HCT116 (cell line): ENCODE data around the gene RAB39A. TPM values are rescaled to one million over a fixed set of nuclear protein-coding genes. Genes with fewer than 3 reads are reported as not detected.
A peak's percentile ranks its signal among the peaks of the same experiment; 100 is the strongest.
"Not testable (repeated sequence)": the region's sequence is repeated elsewhere in the genome, so short reads cannot be mapped to it uniquely, and the experiment has no call there.

Source experiments
- ATAC-seq: fragments of 200-7000 bp; cut with Tn5 transposase; 2 replicates; pipeline ENCODE4 v1.9.1; 2020; ENCODE audit warnings: mild to moderate bottlenecking, moderate library complexity
- Bru-seq: library from RNA; stranded (reverse); fragments of 400-500 nt; gene quantifications from one replicate; lab custom pipeline; 2021; lab: Mats Ljungman, UMichigan
- BruChase-seq, 2 experiments: library from RNA; stranded (reverse); fragments of 400-500 nt; gene quantifications; one replicate each; lab custom pipeline; 2021; lab: Mats Ljungman, UMichigan
- BruUV-seq: library from RNA; stranded (reverse); fragments of 400-500 nt; replicated peaks from 2 replicates; lab custom pipeline; 2021; lab: Mats Ljungman, UMichigan
- CTCF ChIA-PET: fragments of 300-600 bp; sonication (Branson Sonifier 250); formaldehyde crosslinking; loops from one replicate; lab custom pipeline; 2021; ENCODE audit warnings: antibody characterized with exemption; lab: Charles Lee
- POLR2A ChIA-PET: fragments of 300-600, 350-600 bp; sonication (Branson Sonifier 250); formaldehyde crosslinking; loops from one replicate; lab custom pipeline; 2021; ENCODE audit warnings: antibody characterized with exemption; lab: Charles Lee
- RAD21 ChIA-PET, 2 experiments: fragments of 300-600 bp; sonication (Branson Sonifier 250); formaldehyde crosslinking; loops; one replicate each; lab custom pipeline; 2023; ENCODE audit warnings: low total read pairs in 2 of 2; ENCODE audit not compliant: uncharacterized antibody in 2 of 2, unreplicated experiment in 2 of 2, low non-redundant PET in 1 of 2; lab: Charles Lee
- DNase-seq: peaks from one replicate; pipeline ENCODE4 v3.0.0-alpha.2; 2010; ENCODE audit warnings: low read depth, low spot score
- H2AFZ ChIP-seq: fragments of 200-600 bp; shearing (Covaris generic), sonication (generic); 2 replicates; pipeline ENCODE4 v1.6.1; 2017; ENCODE audit warnings: low read depth, mixed run types, mixed read lengths, antibody characterized with exemption, low read length; ENCODE audit not compliant: poor library complexity, severe bottlenecking
- H3K27ac ChIP-seq: 2 replicates; pipeline ENCODE4 v1.5.1; 2012; ENCODE audit warnings: low read depth, low read length
- H3K27me3 ChIP-seq: fragments of 200-600 bp; sonication (generic); 2 replicates; pipeline ENCODE4 v1.6.1; 2016; ENCODE audit warnings: mixed run types, low read length, mixed read lengths; ENCODE audit not compliant: insufficient read depth
- H3K36me3 ChIP-seq, 2 experiments: fragments of 200-500 bp in 1 of 2; fragments of 200-600 bp in 1 of 2; sonication (Bioruptor generic) in 1 of 2; sonication (generic) in 1 of 2; 2 replicates each; pipeline versions ENCODE4 v1.5.1 to v1.6.1; 2014 to 2016; ENCODE audit warnings: low read length in 2 of 2, inconsistent platforms in 1 of 2, mixed read lengths in 1 of 2, mixed run types in 1 of 2; ENCODE audit not compliant: insufficient read depth in 2 of 2, control insufficient read depth in 1 of 2
- H3K4me1 ChIP-seq, 2 experiments: fragments of 200-600 bp in 1 of 2; sonication (generic) in 1 of 2; 2 replicates each; pipeline versions ENCODE4 v1.5.1 to v1.6.1; 2012 to 2017; ENCODE audit warnings: low read length in 2 of 2, inconsistent platforms in 1 of 2, mild to moderate bottlenecking in 1 of 2, mixed read lengths in 1 of 2, mixed run types in 1 of 2, moderate library complexity in 1 of 2; ENCODE audit not compliant: insufficient read depth in 2 of 2, control insufficient read depth in 1 of 2
- H3K4me2 ChIP-seq: fragments of 200-600 bp; sonication (generic); 2 replicates; pipeline ENCODE4 v1.6.1; 2017; ENCODE audit warnings: mixed run types, low read length, mixed read lengths
- H3K4me3 ChIP-seq, 2 experiments: fragments of 200-600 bp in 1 of 2; sonication (generic) in 1 of 2; replicated peaks in 1 of 2; 2 replicates each; pipeline ENCODE4 v1.5.1; 2011 to 2016; ENCODE audit warnings: low read length in 2 of 2, control low read depth in 1 of 2, low read depth in 1 of 2, mild to moderate bottlenecking in 1 of 2, mixed read lengths in 1 of 2, mixed run types in 1 of 2
- H3K79me2 ChIP-seq: fragments of 200-600 bp; sonication (generic); 2 replicates; pipeline ENCODE4 v1.6.1; 2017; ENCODE audit warnings: mild to moderate bottlenecking, mixed run types, low read length, moderate library complexity, mixed read lengths; ENCODE audit not compliant: insufficient read depth
- H3K9ac ChIP-seq: fragments of 200-600 bp; sonication (generic); 2 replicates; pipeline ENCODE4 v1.6.1; 2016; ENCODE audit warnings: low read length, mixed read lengths
- H3K9me2 ChIP-seq: fragments of 200-600 bp; sonication (generic), shearing (Covaris generic); 2 replicates; pipeline ENCODE4 v1.6.1; 2017; ENCODE audit warnings: mixed run types, mild to moderate bottlenecking, moderate library complexity; ENCODE audit not compliant: insufficient read depth
- H3K9me3 ChIP-seq, 2 experiments: fragments of 200-500 bp in 1 of 2; fragments of 200-600 bp in 1 of 2; sonication (Bioruptor generic) in 1 of 2; sonication (generic) in 1 of 2; 2 replicates each; pipeline ENCODE4 v1.6.1; 2014 to 2017; ENCODE audit warnings: low read length in 2 of 2, mixed read lengths in 2 of 2, inconsistent platforms in 1 of 2, low read depth in 1 of 2, mild to moderate bottlenecking in 1 of 2, mixed run types in 1 of 2, moderate library complexity in 1 of 2; ENCODE audit not compliant: control insufficient read depth in 1 of 2, insufficient read depth in 1 of 2
- H4K20me1 ChIP-seq: fragments of 200-600 bp; sonication (generic), shearing (Covaris generic); 2 replicates; pipeline ENCODE4 v1.6.1; 2017; ENCODE audit warnings: mixed run types, mild to moderate bottlenecking, moderate library complexity; ENCODE audit not compliant: insufficient read depth
- EGR1 ChIP-seq: IDR thresholded peaks from 2 replicates; pipeline ENCODE4 v1.6.1; 2012; ENCODE audit warnings: low read depth
- EZH2 ChIP-seq: fragments of 200-600 bp; sonication (generic); IDR thresholded peaks from 2 replicates; pipeline ENCODE4 v1.6.1; 2017; ENCODE audit warnings: antibody characterized with exemption, mixed run types
- EZH2phosphoT487 ChIP-seq: fragments of 200-600 bp; IDR thresholded peaks from 2 replicates; pipeline ENCODE4 v1.6.1; 2018; ENCODE audit warnings: antibody characterized with exemption, borderline replicate concordance
- JUND ChIP-seq: IDR thresholded peaks from 2 replicates; pipeline ENCODE4 v1.6.1; 2012
- POLR2AphosphoS5 ChIP-seq: IDR thresholded peaks from 2 replicates; pipeline ENCODE4 v1.6.1; 2011; ENCODE audit warnings: mild to moderate bottlenecking, low read depth, low read length, moderate library complexity
- SP1 ChIP-seq: IDR thresholded peaks from 2 replicates; pipeline ENCODE4 v1.6.1; 2012; ENCODE audit warnings: low read depth
- ZNF274 ChIP-seq: fragments of 200-500 bp; sonication (Bioruptor generic); IDR thresholded peaks from 2 replicates; pipeline ENCODE4 v1.6.1; 2014; ENCODE audit warnings: mild to moderate bottlenecking, low read depth, low read length, inconsistent platforms
- intact Hi-C: fragments of 100-400 bp; cut with micrococcal nuclease; formaldehyde crosslinking; loops from 2 replicates; pipeline ENCODE4 v1.10.0; 2022
- long read RNA-seq: library from polyadenylated mRNA; unstranded; transcript quantifications from one replicate; pipeline ENCODE4 v2.0.0, GENCODE V29; 2021; ENCODE audit not compliant: unreplicated experiment
- polyA plus RNA-seq: library from polyadenylated mRNA; unstranded; fragments of >200 nt; gene quantifications from 2 replicates; pipeline ENCODE4 v1.2.1, GENCODE V29; 2012; ENCODE audit warnings: missing spikeins
- total RNA-seq: library from RNA; stranded (reverse); gene quantifications from one replicate; pipeline ENCODE4 v1.2.1, GENCODE V29; 2021; ENCODE audit not compliant: unreplicated experiment
- TF ChIP-seq, protein P1 (sequence below): IDR thresholded peaks from 2 replicates; pipeline ENCODE4 v1.6.1; 2012
- TF ChIP-seq, protein P2 (sequence below): IDR thresholded peaks from 2 replicates; pipeline ENCODE4 v1.6.1; 2012
- TF ChIP-seq, protein P3 (sequence below): IDR thresholded peaks from 2 replicates; pipeline ENCODE4 v1.6.1; 2012; ENCODE audit warnings: low read depth
- TF ChIP-seq, protein P4 (sequence below): IDR thresholded peaks from 2 replicates; pipeline ENCODE4 v1.6.1; 2011; ENCODE audit warnings: mild to moderate bottlenecking, low read length, moderate library complexity; ENCODE audit not compliant: insufficient replicate concordance; ENCODE audit errors: extremely low read depth

The RAB39A gene, protein sequence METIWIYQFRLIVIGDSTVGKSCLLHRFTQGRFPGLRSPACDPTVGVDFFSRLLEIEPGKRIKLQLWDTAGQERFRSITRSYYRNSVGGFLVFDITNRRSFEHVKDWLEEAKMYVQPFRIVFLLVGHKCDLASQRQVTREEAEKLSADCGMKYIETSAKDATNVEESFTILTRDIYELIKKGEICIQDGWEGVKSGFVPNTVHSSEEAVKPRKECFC
- total RNA-seq (not detected), Bru-seq, nascent RNA (not detected), BruChase-seq, experiment 1, labeled RNA remaining after a 6-hour chase (not detected), BruChase-seq, experiment 2, labeled RNA remaining after a 2-hour chase (percentile 3 among the genes with signal in this experiment)
- polyA plus RNA-seq = not detected in 2 replicates
- long read RNA-seq = 0 reads

DNA sequence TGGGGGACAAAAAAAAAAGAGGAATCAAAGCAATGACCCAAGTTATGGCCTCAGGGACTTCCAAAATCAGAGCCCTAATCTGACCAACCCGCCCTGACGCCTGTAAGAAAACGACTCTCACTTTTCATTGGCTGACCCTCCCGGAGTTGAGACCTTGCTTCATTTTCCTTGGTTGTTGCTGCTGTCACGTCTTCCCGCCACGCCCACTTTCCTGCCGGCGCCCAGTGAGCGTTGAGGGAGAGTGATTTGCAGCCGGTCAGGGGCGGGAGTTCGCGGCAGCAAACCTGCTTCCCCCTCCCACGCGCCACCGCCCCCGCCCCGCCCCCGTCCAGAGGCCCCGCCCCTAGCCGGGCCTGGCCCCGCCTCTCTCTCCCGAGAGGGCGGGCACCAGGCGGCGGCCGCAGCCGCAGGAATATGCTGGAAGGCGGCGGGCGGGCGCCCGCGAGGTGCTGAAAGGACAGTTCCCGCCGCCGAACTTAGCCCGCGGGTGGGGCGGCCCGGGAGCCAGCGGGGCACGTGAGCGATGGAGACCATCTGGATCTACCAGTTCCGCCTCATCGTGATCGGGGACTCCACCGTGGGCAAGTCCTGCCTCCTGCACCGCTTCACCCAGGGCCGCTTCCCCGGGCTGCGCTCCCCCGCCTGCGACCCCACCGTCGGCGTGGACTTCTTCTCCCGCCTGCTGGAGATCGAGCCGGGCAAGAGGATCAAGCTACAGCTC lies at the start of gene RAB39A:
Gene RAB39A, plus strand, starts transcription at position 403 of the 721 bp plus-strand sequence. Its CDS starts 121 bp downstream, at position 524.
- Histone ChIP-seq H4K20me1 (no peaks in the 10 kb centered on the region), H3K4me2 (peak within 1 kb of the TSS; percentile 57), H3K4me3 (no peak within 1 kb of the TSS), H3K9ac (no peak within 1 kb of the TSS), H3K9me2 (no peaks in the 10 kb centered on the region), H3K4me1 (peaks cover 0 to 10% of the 10 kb centered on the region in 2 experiments; a peak in 2 of 4 replicates), H2AFZ (peak within 1 kb of the TSS; percentile 68), H3K79me2 (no peaks in the 10 kb centered on the region), H3K27ac (no peak within 1 kb of the TSS), H3K9me3 (no peaks in the 10 kb centered on the region), H3K27me3 (peaks cover 3% of the 10 kb centered on the region; the same call in 1 of the 2 replicates), H3K36me3 (no peaks in the 10 kb centered on the region)
- intact Hi-C loops = no loop called here
- POLR2A ChIA-PET = no interaction called here
- peak; percentile 97 for ATAC-seq
- peak; percentile 90 for DNase-seq
- BruUV-seq = no TSS peak
- CTCF ChIA-PET = no interaction called here
- RAD21 ChIA-PET = no interaction called here
- TF ChIP-seq EGR1 = peak; percentile 71
- TF ChIP-seq, protein P1, sequence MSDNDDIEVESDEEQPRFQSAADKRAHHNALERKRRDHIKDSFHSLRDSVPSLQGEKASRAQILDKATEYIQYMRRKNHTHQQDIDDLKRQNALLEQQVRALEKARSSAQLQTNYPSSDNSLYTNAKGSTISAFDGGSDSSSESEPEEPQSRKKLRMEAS = no peak
- TF ChIP-seq, protein P2, sequence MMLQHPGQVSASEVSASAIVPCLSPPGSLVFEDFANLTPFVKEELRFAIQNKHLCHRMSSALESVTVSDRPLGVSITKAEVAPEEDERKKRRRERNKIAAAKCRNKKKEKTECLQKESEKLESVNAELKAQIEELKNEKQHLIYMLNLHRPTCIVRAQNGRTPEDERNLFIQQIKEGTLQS = no peak
- no peak for TF ChIP-seq ZNF274
- TF ChIP-seq SP1 = peak; percentile 95
- TF ChIP-seq, protein P3, sequence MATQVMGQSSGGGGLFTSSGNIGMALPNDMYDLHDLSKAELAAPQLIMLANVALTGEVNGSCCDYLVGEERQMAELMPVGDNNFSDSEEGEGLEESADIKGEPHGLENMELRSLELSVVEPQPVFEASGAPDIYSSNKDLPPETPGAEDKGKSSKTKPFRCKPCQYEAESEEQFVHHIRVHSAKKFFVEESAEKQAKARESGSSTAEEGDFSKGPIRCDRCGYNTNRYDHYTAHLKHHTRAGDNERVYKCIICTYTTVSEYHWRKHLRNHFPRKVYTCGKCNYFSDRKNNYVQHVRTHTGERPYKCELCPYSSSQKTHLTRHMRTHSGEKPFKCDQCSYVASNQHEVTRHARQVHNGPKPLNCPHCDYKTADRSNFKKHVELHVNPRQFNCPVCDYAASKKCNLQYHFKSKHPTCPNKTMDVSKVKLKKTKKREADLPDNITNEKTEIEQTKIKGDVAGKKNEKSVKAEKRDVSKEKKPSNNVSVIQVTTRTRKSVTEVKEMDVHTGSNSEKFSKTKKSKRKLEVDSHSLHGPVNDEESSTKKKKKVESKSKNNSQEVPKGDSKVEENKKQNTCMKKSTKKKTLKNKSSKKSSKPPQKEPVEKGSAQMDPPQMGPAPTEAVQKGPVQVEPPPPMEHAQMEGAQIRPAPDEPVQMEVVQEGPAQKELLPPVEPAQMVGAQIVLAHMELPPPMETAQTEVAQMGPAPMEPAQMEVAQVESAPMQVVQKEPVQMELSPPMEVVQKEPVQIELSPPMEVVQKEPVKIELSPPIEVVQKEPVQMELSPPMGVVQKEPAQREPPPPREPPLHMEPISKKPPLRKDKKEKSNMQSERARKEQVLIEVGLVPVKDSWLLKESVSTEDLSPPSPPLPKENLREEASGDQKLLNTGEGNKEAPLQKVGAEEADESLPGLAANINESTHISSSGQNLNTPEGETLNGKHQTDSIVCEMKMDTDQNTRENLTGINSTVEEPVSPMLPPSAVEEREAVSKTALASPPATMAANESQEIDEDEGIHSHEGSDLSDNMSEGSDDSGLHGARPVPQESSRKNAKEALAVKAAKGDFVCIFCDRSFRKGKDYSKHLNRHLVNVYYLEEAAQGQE = peak; percentile 79
- no peak for TF ChIP-seq EZH2phosphoT487
- TF ChIP-seq, protein P4, sequence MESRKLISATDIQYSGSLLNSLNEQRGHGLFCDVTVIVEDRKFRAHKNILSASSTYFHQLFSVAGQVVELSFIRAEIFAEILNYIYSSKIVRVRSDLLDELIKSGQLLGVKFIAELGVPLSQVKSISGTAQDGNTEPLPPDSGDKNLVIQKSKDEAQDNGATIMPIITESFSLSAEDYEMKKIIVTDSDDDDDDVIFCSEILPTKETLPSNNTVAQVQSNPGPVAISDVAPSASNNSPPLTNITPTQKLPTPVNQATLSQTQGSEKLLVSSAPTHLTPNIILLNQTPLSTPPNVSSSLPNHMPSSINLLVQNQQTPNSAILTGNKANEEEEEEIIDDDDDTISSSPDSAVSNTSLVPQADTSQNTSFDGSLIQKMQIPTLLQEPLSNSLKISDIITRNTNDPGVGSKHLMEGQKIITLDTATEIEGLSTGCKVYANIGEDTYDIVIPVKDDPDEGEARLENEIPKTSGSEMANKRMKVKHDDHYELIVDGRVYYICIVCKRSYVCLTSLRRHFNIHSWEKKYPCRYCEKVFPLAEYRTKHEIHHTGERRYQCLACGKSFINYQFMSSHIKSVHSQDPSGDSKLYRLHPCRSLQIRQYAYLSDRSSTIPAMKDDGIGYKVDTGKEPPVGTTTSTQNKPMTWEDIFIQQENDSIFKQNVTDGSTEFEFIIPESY = no peak
- TF ChIP-seq EZH2 = no peak
- no peak for TF ChIP-seq JUND
- no peak for TF ChIP-seq POLR2AphosphoS5

DNA sequence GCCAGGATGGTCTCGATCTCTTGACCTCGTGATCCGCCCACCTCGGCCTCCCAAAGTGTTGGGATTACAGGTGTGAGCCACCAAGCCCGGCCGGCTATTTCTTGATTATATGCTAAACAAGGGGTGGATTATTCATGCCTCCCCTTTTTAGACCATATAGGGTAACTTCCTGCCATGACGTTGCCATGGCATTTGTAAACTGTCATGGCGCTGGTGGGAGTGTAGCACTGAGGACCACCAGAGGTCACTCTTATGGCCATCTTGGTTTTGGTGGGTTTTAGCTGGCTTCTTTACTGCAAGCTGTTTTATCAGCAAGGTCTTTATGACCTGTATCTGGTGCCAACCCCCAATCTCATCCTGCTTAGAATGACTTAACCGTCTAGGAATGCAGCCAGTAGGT lies 46.8 kb upstream of the RAB39A start:
- H3K9me2 ChIP-seq, intact Hi-C loops, H3K9ac ChIP-seq, H3K27ac ChIP-seq, H3K9me3 ChIP-seq, ATAC-seq, H3K36me3 ChIP-seq, CTCF ChIA-PET, POLR2A ChIA-PET, H3K79me2 ChIP-seq, H3K4me2 ChIP-seq, H4K20me1 ChIP-seq, H3K4me3 ChIP-seq, RAD21 ChIA-PET, BruUV-seq, DNase-seq, H2AFZ ChIP-seq, H3K4me1 ChIP-seq, H3K27me3 ChIP-seq: not testable (repeated sequence)
